Stimulated activated CD4-positive, alpha-beta T cell treated with anti-CD3 and anti-CD28 coated beads, Interleukin-15, amount 100 ng/mL, for 48 hours (primary cell): ENCODE measurements around the gene CARD19.
"Not testable (repeated sequence)": the region's sequence is repeated elsewhere in the genome, so short reads cannot be mapped to it uniquely, and the experiment has no call there.

Experiments used
- DNase-seq, 2 donors: peaks; one replicate each; pipeline ENCODE4 v3.0.0-alpha.2; 2020; ENCODE audit warnings: low read depth in 2 of 2

Gene CARD19

GRCh38 chr9:93107151-93107824 lies 11.3 kb downstream of the CARD19 start:
- DNase-seq = no peak

- DNase-seq = no peak
Observed at GRCh38 chr9:93107825-93108161, 11.8 kb downstream of the CARD19 start.

- no peak for DNase-seq
Observed at GRCh38 chr9:93108291-93109041, 12.4 kb downstream of the CARD19 start.

- no peak for DNase-seq
Observed at GRCh38 chr9:93110311-93110855, 14.4 kb downstream of the CARD19 start.

- no peak for DNase-seq
Observed at GRCh38 chr9:93111001-93111370, 15.0 kb downstream of the CARD19 start.

- DNase-seq = no peak
Observed at GRCh38 chr9:93111371-93112115, 15.5 kb downstream of the CARD19 start.

GRCh38 chr9:93112116-93112863 lies 16.3 kb downstream of the CARD19 start:
- no peak for DNase-seq

- no peak for DNase-seq
Observed at GRCh38 chr9:93112864-93113389, 16.9 kb downstream of the CARD19 start.

GRCh38 chr9:93114169-93114983 lies 18.4 kb downstream of the CARD19 start:
- DNase-seq = no peak

GRCh38 chr9:93114984-93115335 lies 18.9 kb downstream of the CARD19 start:
- DNase-seq = no peak

- no peak for DNase-seq
Observed at GRCh38 chr9:93115486-93116071, 19.6 kb downstream of the CARD19 start.

- no peak for DNase-seq
Observed at GRCh38 chr9:93116072-93116961, 20.3 kb downstream of the CARD19 start.

- DNase-seq = not testable (repeated sequence)
Observed at GRCh38 chr9:93117521-93117920, 21.5 kb downstream of the CARD19 start.

GRCh38 chr9:93117924-93118862 lies 22.2 kb downstream of the CARD19 start:
- DNase-seq = no peak

GRCh38 chr9:93118863-93119702 lies 23.1 kb downstream of the CARD19 start:
- DNase-seq = no peak

GRCh38 chr9:93119703-93119952 lies 23.6 kb downstream of the CARD19 start:
- DNase-seq = no peak

GRCh38 chr9:93119953-93120845 lies 24.2 kb downstream of the CARD19 start:
- DNase-seq = no peak
